Spleen (tissue), 7 donors: Measurements from ENCODE around the gene ENTPD2.

Source experiments
- POLR2A ChIP-seq, 3 donors: fragments of 450-650 bp; IDR thresholded peaks; one replicate each; pipeline ENCODE4 v1.5.1; 2017; ENCODE audit warnings: antibody characterized with exemption in 3 of 3, mild to moderate bottlenecking in 1 of 3
- POLR2AphosphoS5 ChIP-seq, 3 donors: sonication (generic); formaldehyde crosslinking; IDR thresholded peaks; one replicate each; pipeline ENCODE4 v1.5.1; 2017; ENCODE audit warnings: antibody characterized with exemption in 3 of 3
- TF ChIP-seq, protein P1 (sequence below), 11 experiments: fragments of 200-600 bp in 7 of 11; fragments of 450-650 bp in 4 of 11; sonication (generic) in 4 of 11; IDR thresholded peaks in 8 of 11; conservative IDR thresholded peaks in 3 of 11; 1 replicate in 7 of 11; 2 replicates in 4 of 11; pipeline versions ENCODE4 v1.4.0 to v1.8.0; 2016 to 2021; ENCODE audit warnings: antibody characterized with exemption in 11 of 11, inconsistent platforms in 4 of 11, mild to moderate bottlenecking in 1 of 11
- donor health status: DM: no; HTN: no; CAD: no; lungs with moderate emphysema.
- donor health status: DM: no; HTN: no; CAD: no.
- donor health status: DM: no; HTN: no; CAD: no.

DNA sequence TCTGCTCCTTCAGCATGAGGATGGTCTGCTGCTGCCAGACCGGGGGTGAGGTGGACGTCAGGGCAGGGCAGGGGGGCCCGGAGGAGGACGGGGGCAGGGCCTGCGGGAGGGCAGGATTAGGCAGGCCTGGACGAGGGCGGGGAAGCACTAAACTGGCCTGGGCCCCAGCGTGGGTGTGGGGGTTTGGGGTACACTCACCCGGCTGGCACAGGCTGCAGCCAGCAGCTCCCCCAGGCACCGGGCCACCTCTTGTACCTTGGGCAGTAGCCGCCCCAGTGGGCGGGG is 11.0 kb upstream of the ENTPD2 start:
- no peak for TF ChIP-seq POLR2A (IDR thresholded peaks at IDR 0.05)
- no peak for TF ChIP-seq POLR2AphosphoS5 (IDR thresholded peaks at IDR 0.05)
- TF ChIP-seq, protein P1, sequence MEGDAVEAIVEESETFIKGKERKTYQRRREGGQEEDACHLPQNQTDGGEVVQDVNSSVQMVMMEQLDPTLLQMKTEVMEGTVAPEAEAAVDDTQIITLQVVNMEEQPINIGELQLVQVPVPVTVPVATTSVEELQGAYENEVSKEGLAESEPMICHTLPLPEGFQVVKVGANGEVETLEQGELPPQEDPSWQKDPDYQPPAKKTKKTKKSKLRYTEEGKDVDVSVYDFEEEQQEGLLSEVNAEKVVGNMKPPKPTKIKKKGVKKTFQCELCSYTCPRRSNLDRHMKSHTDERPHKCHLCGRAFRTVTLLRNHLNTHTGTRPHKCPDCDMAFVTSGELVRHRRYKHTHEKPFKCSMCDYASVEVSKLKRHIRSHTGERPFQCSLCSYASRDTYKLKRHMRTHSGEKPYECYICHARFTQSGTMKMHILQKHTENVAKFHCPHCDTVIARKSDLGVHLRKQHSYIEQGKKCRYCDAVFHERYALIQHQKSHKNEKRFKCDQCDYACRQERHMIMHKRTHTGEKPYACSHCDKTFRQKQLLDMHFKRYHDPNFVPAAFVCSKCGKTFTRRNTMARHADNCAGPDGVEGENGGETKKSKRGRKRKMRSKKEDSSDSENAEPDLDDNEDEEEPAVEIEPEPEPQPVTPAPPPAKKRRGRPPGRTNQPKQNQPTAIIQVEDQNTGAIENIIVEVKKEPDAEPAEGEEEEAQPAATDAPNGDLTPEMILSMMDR (IDR thresholded peaks at IDR 0.05 in 8 of 11, conservative IDR thresholded peaks at IDR 0.05 in 3 of 11) = no peak
